Endothelial cell of umbilical vein (primary cell): ENCODE data around the gene TNFRSF4. TPM values are rescaled to one million over a fixed set of nuclear protein-coding genes. Genes with fewer than 3 reads are reported as not detected.

ENCODE experiments used
- BruUV-seq: library from RNA; stranded (reverse); fragments of 400-500 nt; replicated peaks from 2 replicates; lab custom pipeline; 2021; lab: Mats Ljungman, UMichigan
- CTCF ChIA-PET: fragments of 300-600, 350-600 bp; sonication (Branson Sonifier 250); formaldehyde crosslinking; loops from one replicate; lab custom pipeline; 2021; ENCODE audit warnings: antibody characterized with exemption, inconsistent platforms; lab: Charles Lee
- POLR2A ChIA-PET: fragments of 300-600, 350-600 bp; sonication (Branson Sonifier 250); formaldehyde crosslinking; loops from one replicate; lab custom pipeline; 2021; ENCODE audit warnings: antibody characterized with exemption, inconsistent platforms; lab: Charles Lee
- DNase-seq: peaks from one replicate; pipeline ENCODE4 v3.0.0-alpha.2; 2011; ENCODE audit warnings: low read depth, low spot score
- FAIRE-seq: peaks from 2 replicates; lab custom pipeline; 2011; peaks lifted over from hg19 to GRCh38; lab: Jason Lieb, UNC
- H2AFZ ChIP-seq: 2 replicates; pipeline ENCODE4 v1.6.0; 2012; ENCODE audit warnings: low read depth, low read length, control low read depth, inconsistent platforms
- H3K27ac ChIP-seq: 2 replicates; pipeline ENCODE4 v1.5.1; 2011; ENCODE audit warnings: low read depth, mild to moderate bottlenecking, control low read depth, low read length, moderate library complexity; ENCODE audit not compliant: insufficient read depth
- H3K27me3 ChIP-seq, 2 experiments: 2 replicates each; pipeline versions ENCODE4 v1.6.0 to v1.6.1; 2011; ENCODE audit warnings: low read length in 2 of 2, mixed read lengths in 1 of 2; ENCODE audit not compliant: control insufficient read depth in 2 of 2, insufficient read depth in 2 of 2
- H3K36me3 ChIP-seq, 2 experiments: 2 replicates in 1 of 2; 3 replicates in 1 of 2; pipeline ENCODE4 v1.5.1; 2011; ENCODE audit warnings: low read length in 2 of 2, mild to moderate bottlenecking in 1 of 2, moderate library complexity in 1 of 2; ENCODE audit not compliant: control insufficient read depth in 2 of 2, insufficient read depth in 2 of 2; ENCODE audit errors: extremely low read depth in 1 of 2
- H3K4me1 ChIP-seq: 3 replicates; pipeline ENCODE4 v1.5.1; 2011; ENCODE audit warnings: mild to moderate bottlenecking, low read length; ENCODE audit not compliant: control insufficient read depth, insufficient read depth; ENCODE audit errors: extremely low read depth
- H3K4me2 ChIP-seq: 2 replicates; pipeline ENCODE4 v1.6.1; 2011; ENCODE audit warnings: low read length, control low read depth, mixed read lengths; ENCODE audit not compliant: insufficient read depth
- H3K4me3 ChIP-seq, 3 experiments: fragments of 200-600 bp in 1 of 3; sonication (generic), shearing (Covaris generic) in 1 of 3; replicated peaks in 1 of 3; 2 replicates each; pipeline ENCODE4 v1.5.1; 2011 to 2016; ENCODE audit warnings: control low read depth in 3 of 3, low read length in 3 of 3, mild to moderate bottlenecking in 2 of 3, inconsistent platforms in 1 of 3, low read depth in 1 of 3, moderate library complexity in 1 of 3; ENCODE audit not compliant: insufficient read depth in 1 of 3
- H3K79me2 ChIP-seq: 2 replicates; pipeline ENCODE4 v1.6.0; 2012; ENCODE audit warnings: low read length, inconsistent platforms; ENCODE audit not compliant: control insufficient read depth, insufficient read depth
- H3K9ac ChIP-seq: replicated peaks from 2 replicates; pipeline ENCODE3; 2011; ENCODE audit warnings: low read length, control low read depth; ENCODE audit not compliant: insufficient read depth; ENCODE audit errors: extremely low read depth
- H3K9me1 ChIP-seq: replicated peaks from 3 replicates; pipeline ENCODE4 v1.6.0; 2011; ENCODE audit warnings: mild to moderate bottlenecking, low read length; ENCODE audit not compliant: control insufficient read depth, insufficient read depth; ENCODE audit errors: extremely low read depth
- H3K9me3 ChIP-seq: replicated peaks from 2 replicates; pipeline ENCODE4 v1.5.1; 2012; ENCODE audit warnings: low read length, inconsistent platforms; ENCODE audit not compliant: control insufficient read depth, insufficient read depth
- H4K20me1 ChIP-seq: replicated peaks from 2 replicates; pipeline ENCODE3; 2011; ENCODE audit warnings: mild to moderate bottlenecking, low read length; ENCODE audit not compliant: control insufficient read depth, insufficient read depth; ENCODE audit errors: extremely low read depth
- EZH2 ChIP-seq: IDR thresholded peaks from 2 replicates; pipeline ENCODE4 v1.6.1; 2012; ENCODE audit warnings: borderline replicate concordance, low read depth, mild to moderate bottlenecking, moderate library complexity, low read length, inconsistent platforms; ENCODE audit not compliant: severe bottlenecking
- FOS ChIP-seq: IDR thresholded peaks from 2 replicates; pipeline ENCODE4 v1.6.1; 2011; ENCODE audit warnings: mild to moderate bottlenecking, low read length, moderate library complexity, borderline replicate concordance; ENCODE audit not compliant: insufficient read depth
- GATA2 ChIP-seq: IDR thresholded peaks from 2 replicates; pipeline ENCODE4 v1.7.0; 2011; ENCODE audit warnings: low read depth, mild to moderate bottlenecking, moderate library complexity, mixed read lengths, low read length; ENCODE audit not compliant: insufficient read length, insufficient read depth
- JUN ChIP-seq: IDR thresholded peaks from 2 replicates; pipeline ENCODE4 v1.6.1; 2011; ENCODE audit warnings: borderline replicate concordance, low read depth; ENCODE audit not compliant: insufficient read length, insufficient read depth
- MYC ChIP-seq: IDR thresholded peaks from one replicate; pipeline ENCODE4 v1.6.1; 2011; ENCODE audit warnings: mild to moderate bottlenecking, low read depth, low read length
- POLR2A ChIP-seq: IDR thresholded peaks from 2 replicates; pipeline ENCODE4 v1.6.1; 2012; ENCODE audit warnings: low read depth, mild to moderate bottlenecking, control low read depth, low read length
- POLR2AphosphoS5 ChIP-seq: IDR thresholded peaks from 2 replicates; pipeline ENCODE4 v1.6.1; 2012; ENCODE audit warnings: low read depth, mild to moderate bottlenecking, control low read depth, low read length, moderate library complexity; ENCODE audit not compliant: insufficient read depth
- dilution Hi-C: fragments of 300-500 bp; cut with MboI; formaldehyde crosslinking; loops from one replicate; pipeline ENCODE4 v1.15.0; 2019; ENCODE audit warnings: low sequenced_read_pairs; ENCODE audit not compliant: extremely low pct_ligation_motif_present
- intact Hi-C: fragments of 100-400 bp; cut with micrococcal nuclease; formaldehyde crosslinking; loops from one replicate; pipeline ENCODE4 v1.10.0; 2022
- polyA plus RNA-seq, 4 experiments: library from polyadenylated mRNA; depleted of rRNA in 3 of 4; stranded (reverse) in 3 of 4; unstranded in 1 of 4; fragments of >200 nt; gene quantifications; 2 replicates each; pipeline versions ENCODE4 v1.2.1 to v1.2.3, GENCODE V29; 2011 to 2012; ENCODE audit warnings: missing spikeins in 1 of 4
- total RNA-seq: library from RNA; stranded (reverse); gene quantifications from 2 replicates; pipeline ENCODE4 v1.2.3, GENCODE V29; 2021
- TF ChIP-seq, protein P1 (sequence below), 2 donors: IDR thresholded peaks; 1 replicate in 1 of 2; 2 replicates in 1 of 2; pipeline ENCODE4 v1.5.1; 2011; ENCODE audit warnings: low read length in 2 of 2, mild to moderate bottlenecking in 2 of 2, moderate library complexity in 2 of 2, control low read depth in 1 of 2, inconsistent platforms in 1 of 2, low read depth in 1 of 2; ENCODE audit not compliant: insufficient read depth in 1 of 2; ENCODE audit errors: extremely low read depth in 1 of 2
- TF ChIP-seq, protein P2 (sequence below): IDR thresholded peaks from 2 replicates; pipeline ENCODE4 v1.6.1; 2011; ENCODE audit not compliant: insufficient read depth, insufficient read length

TNFRSF4 gene
- total and polyA plus RNA-seq, 2 donors (not counting 3 experiments of a cell fraction or from before 2014, with no cell fraction given), result 0.55 to 1.5 TPM

DNA sequence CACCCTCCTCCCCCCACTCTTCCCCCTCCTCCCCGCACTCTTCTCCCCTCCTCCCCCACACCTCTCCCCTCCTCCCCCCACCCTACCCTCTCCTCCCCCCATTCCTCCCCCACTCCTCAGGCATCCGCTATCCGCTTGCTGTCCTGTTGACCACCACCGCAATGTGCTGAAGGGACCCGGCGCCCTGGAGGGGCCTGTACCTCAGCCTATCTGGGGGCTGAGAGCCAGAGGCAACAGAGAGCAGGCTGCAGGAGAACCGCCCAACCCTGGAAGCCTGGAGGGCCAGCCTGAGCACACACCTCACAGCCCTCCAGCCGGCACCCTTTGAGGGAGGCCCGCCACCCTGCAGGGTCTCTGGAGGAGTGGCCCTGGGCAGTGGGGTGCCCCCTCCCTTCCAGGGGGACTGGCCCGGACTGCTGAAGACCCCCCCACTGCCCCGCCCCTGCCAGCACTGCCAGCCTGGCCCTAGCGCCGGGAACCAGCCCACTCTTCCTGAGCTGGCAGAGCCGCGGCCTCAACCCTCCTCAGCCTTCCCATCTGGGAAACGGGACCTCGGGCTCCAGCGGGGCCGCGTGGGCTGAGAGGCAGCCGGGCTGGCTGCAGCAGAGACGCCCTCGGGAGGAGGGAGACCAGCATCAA is 31.3 kb upstream of the TNFRSF4 start:
- no TSS peak for BruUV-seq
- Histone ChIP-seq H4K20me1 (no peaks in the 10 kb centered on the region), H3K4me1 (no peaks in the 10 kb centered on the region), H3K9me3 (no peaks in the 10 kb centered on the region), H3K4me3 (no peak overlapping the region), H3K36me3 (no peaks in the 10 kb centered on the region), H3K4me2 (no peak overlapping the region), H3K9ac (no peak overlapping the region), H3K9me1 (no peaks in the 10 kb centered on the region), H2AFZ (no peak overlapping the region), H3K79me2 (no peaks in the 10 kb centered on the region), H3K27me3 (peaks cover 10 to 14% of the 10 kb centered on the region in 2 experiments), H3K27ac (no peak overlapping the region)
- TF ChIP-seq POLR2A, result no peak
- no peak for TF ChIP-seq GATA2
- TF ChIP-seq, protein P1, sequence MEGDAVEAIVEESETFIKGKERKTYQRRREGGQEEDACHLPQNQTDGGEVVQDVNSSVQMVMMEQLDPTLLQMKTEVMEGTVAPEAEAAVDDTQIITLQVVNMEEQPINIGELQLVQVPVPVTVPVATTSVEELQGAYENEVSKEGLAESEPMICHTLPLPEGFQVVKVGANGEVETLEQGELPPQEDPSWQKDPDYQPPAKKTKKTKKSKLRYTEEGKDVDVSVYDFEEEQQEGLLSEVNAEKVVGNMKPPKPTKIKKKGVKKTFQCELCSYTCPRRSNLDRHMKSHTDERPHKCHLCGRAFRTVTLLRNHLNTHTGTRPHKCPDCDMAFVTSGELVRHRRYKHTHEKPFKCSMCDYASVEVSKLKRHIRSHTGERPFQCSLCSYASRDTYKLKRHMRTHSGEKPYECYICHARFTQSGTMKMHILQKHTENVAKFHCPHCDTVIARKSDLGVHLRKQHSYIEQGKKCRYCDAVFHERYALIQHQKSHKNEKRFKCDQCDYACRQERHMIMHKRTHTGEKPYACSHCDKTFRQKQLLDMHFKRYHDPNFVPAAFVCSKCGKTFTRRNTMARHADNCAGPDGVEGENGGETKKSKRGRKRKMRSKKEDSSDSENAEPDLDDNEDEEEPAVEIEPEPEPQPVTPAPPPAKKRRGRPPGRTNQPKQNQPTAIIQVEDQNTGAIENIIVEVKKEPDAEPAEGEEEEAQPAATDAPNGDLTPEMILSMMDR (IDR thresholded peaks at IDR 0.05; ENCODE audit: extremely low read depth in 1 of 2, insufficient read depth in 1 of 2, low read depth in 1 of 2, low read length in 2 of 2), result no peak
- no peak for TF ChIP-seq POLR2AphosphoS5
- no peak for TF ChIP-seq MYC
- no peak for TF ChIP-seq EZH2
- no peak for TF ChIP-seq JUN
- TF ChIP-seq, protein P2, sequence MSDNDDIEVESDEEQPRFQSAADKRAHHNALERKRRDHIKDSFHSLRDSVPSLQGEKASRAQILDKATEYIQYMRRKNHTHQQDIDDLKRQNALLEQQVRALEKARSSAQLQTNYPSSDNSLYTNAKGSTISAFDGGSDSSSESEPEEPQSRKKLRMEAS, result no peak
- TF ChIP-seq FOS, result no peak
- POLR2A ChIA-PET, result no interaction called here
- intact Hi-C loops (loop anchor here (5.0 kb wide), 1 partner anchor 123 kb away; no protein-coding TSS in a partner anchor), dilution Hi-C loops (no loop called here)
- DNase-seq, result no peak
- CTCF ChIA-PET, result interaction anchor here (0.6 to 1.1 kb wide), 2 partner anchors 15 to 123 kb away, joined by 3 to 4 read pairs; no protein-coding TSS in a partner anchor
- no peak for FAIRE-seq
